Activated T-cell treated with anti-CD3 and anti-CD28 coated beads, Interleukin-2, amount 50 U/mL, for 24 hours (primary cell): Measurements from ENCODE around the gene TBKBP1.

Experiments
- DNase-seq: peaks from one replicate; pipeline ENCODE4 v3.0.0-alpha.2; 2020
- H3K27ac Mint-ChIP-seq: 2 replicates; pipeline ENCODE4 v1.8.0; 2020; ENCODE audit warnings: mild to moderate bottlenecking, mixed read lengths
- H3K27me3 Mint-ChIP-seq: 2 replicates; pipeline ENCODE4 v1.8.0; 2020; ENCODE audit warnings: mixed read lengths
- H3K36me3 Mint-ChIP-seq: 2 replicates; pipeline ENCODE4 v1.8.0; 2020; ENCODE audit warnings: low read depth, mixed read lengths
- H3K4me1 Mint-ChIP-seq: 2 replicates; pipeline ENCODE4 v1.8.0; 2020; ENCODE audit warnings: low read depth, mixed read lengths
- H3K4me3 Mint-ChIP-seq: 2 replicates; pipeline ENCODE4 v1.8.0; 2020; ENCODE audit warnings: mild to moderate bottlenecking, moderate library complexity, mixed read lengths
- H3K9me3 Mint-ChIP-seq: 2 replicates; pipeline ENCODE4 v1.8.0; 2020; ENCODE audit warnings: mixed read lengths

TBKBP1 gene

GRCh38 chr17:47699536-47699840, 5.5 kb downstream of the TBKBP1 start:
- H3K36me3 Mint-ChIP-seq = peaks cover 63% of the 10 kb centered on the region
- no peak for DNase-seq
- peaks cover 85% of the 10 kb centered on the region for H3K4me1 Mint-ChIP-seq
- no peaks in the 10 kb centered on the region for H3K9me3 Mint-ChIP-seq
- no peaks in the 10 kb centered on the region for H3K27me3 Mint-ChIP-seq
- no peak overlapping the region for H3K4me3 Mint-ChIP-seq
- peak overlapping the region; percentile 79 for H3K27ac Mint-ChIP-seq

- H3K4me1 Mint-ChIP-seq = peaks cover 87% of the 10 kb centered on the region
- H3K27me3 Mint-ChIP-seq = no peaks in the 10 kb centered on the region
- H3K4me3 Mint-ChIP-seq = peak overlapping the region; percentile 59
- DNase-seq = no peak
- H3K9me3 Mint-ChIP-seq = no peaks in the 10 kb centered on the region
- peak overlapping the region; percentile 92 for H3K27ac Mint-ChIP-seq
- peaks cover 65% of the 10 kb centered on the region for H3K36me3 Mint-ChIP-seq
Measured at GRCh38 chr17:47700471-47701449, 6.8 kb downstream of the TBKBP1 start.

GRCh38 chr17:47701608-47702007, 7.6 kb downstream of the TBKBP1 start:
- peaks cover 59% of the 10 kb centered on the region for H3K36me3 Mint-ChIP-seq
- no peaks in the 10 kb centered on the region for H3K27me3 Mint-ChIP-seq
- H3K4me3 Mint-ChIP-seq = peak overlapping the region; percentile 59

GRCh38 chr17:47702391-47702995, 8.5 kb downstream of the TBKBP1 start:
- peak overlapping the region; percentile 95 for H3K27ac Mint-ChIP-seq
- peak; percentile 39 for DNase-seq
- peaks cover 57% of the 10 kb centered on the region for H3K36me3 Mint-ChIP-seq
- H3K9me3 Mint-ChIP-seq = no peaks in the 10 kb centered on the region
- H3K4me1 Mint-ChIP-seq = peaks cover 89% of the 10 kb centered on the region
- peak overlapping the region; percentile 55 for H3K4me3 Mint-ChIP-seq
- H3K27me3 Mint-ChIP-seq = no peaks in the 10 kb centered on the region

More at GRCh38 chr17:47701608-47702007, 7.6 kb downstream of the TBKBP1 start:
- peak overlapping the region; percentile 92 for H3K27ac Mint-ChIP-seq
- peaks cover 88% of the 10 kb centered on the region for H3K4me1 Mint-ChIP-seq
- H3K9me3 Mint-ChIP-seq = no peaks in the 10 kb centered on the region
- DNase-seq = no peak

GRCh38 chr17:47703191-47703591, 9.2 kb downstream of the TBKBP1 start:
- Mint-ChIP-seq H3K9me3 (no peaks in the 10 kb centered on the region), H3K27ac (peak overlapping the region; percentile 95), H3K27me3 (no peaks in the 10 kb centered on the region), H3K36me3 (peaks cover 58% of the 10 kb centered on the region), H3K4me3 (peak overlapping the region; percentile 67), H3K4me1 (peaks cover 91% of the 10 kb centered on the region)
- peak; percentile 75 for DNase-seq

- DNase-seq = no peak
- peak overlapping the region; percentile 67 for H3K4me3 Mint-ChIP-seq
- H3K27me3 Mint-ChIP-seq = no peaks in the 10 kb centered on the region
- peaks cover 55% of the 10 kb centered on the region for H3K36me3 Mint-ChIP-seq
- H3K27ac Mint-ChIP-seq = peak overlapping the region; percentile 95
- H3K9me3 Mint-ChIP-seq = no peaks in the 10 kb centered on the region
- peaks cover 88% of the 10 kb centered on the region for H3K4me1 Mint-ChIP-seq
Measured at GRCh38 chr17:47703671-47704070, 9.7 kb downstream of the TBKBP1 start.

- peaks cover 53% of the 10 kb centered on the region for H3K36me3 Mint-ChIP-seq
- H3K9me3 Mint-ChIP-seq = no peaks in the 10 kb centered on the region
- no peaks in the 10 kb centered on the region for H3K27me3 Mint-ChIP-seq
- peaks cover 83% of the 10 kb centered on the region for H3K4me1 Mint-ChIP-seq
- peak; percentile 54 for DNase-seq
- peak overlapping the region; percentile 95 for H3K27ac Mint-ChIP-seq
- H3K4me3 Mint-ChIP-seq = peak overlapping the region; percentile 67
Measured at GRCh38 chr17:47704116-47704515, 10.2 kb downstream of the TBKBP1 start.

GRCh38 chr17:47704736-47705135, 10.8 kb downstream of the TBKBP1 start:
- H3K4me1 Mint-ChIP-seq = peaks cover 81% of the 10 kb centered on the region
- peak overlapping the region; percentile 67 for H3K4me3 Mint-ChIP-seq
- H3K27ac Mint-ChIP-seq = peak overlapping the region; percentile 95
- peaks cover 54% of the 10 kb centered on the region for H3K36me3 Mint-ChIP-seq
- H3K9me3 Mint-ChIP-seq = no peaks in the 10 kb centered on the region
- no peaks in the 10 kb centered on the region for H3K27me3 Mint-ChIP-seq
- DNase-seq = no peak

- Mint-ChIP-seq H3K4me3 (peak overlapping the region; percentile 67), H3K4me1 (peaks cover 82% of the 10 kb centered on the region), H3K27ac (peak overlapping the region; percentile 95), H3K9me3 (no peaks in the 10 kb centered on the region), H3K27me3 (no peaks in the 10 kb centered on the region), H3K36me3 (peaks cover 58% of the 10 kb centered on the region)
- DNase-seq = peak; percentile 78
Measured at GRCh38 chr17:47705536-47706530, 11.9 kb downstream of the TBKBP1 start.

GRCh38 chr17:47707056-47707804, 13.3 kb downstream of the TBKBP1 start:
- H3K9me3 Mint-ChIP-seq = no peaks in the 10 kb centered on the region
- H3K27ac Mint-ChIP-seq = peak overlapping the region; percentile 95
- H3K4me1 Mint-ChIP-seq = peaks cover 82% of the 10 kb centered on the region
- H3K36me3 Mint-ChIP-seq = peaks cover 53% of the 10 kb centered on the region
- DNase-seq = no peak
- H3K27me3 Mint-ChIP-seq = no peaks in the 10 kb centered on the region
- H3K4me3 Mint-ChIP-seq = no peak overlapping the region

GRCh38 chr17:47707884-47708283, 13.9 kb downstream of the TBKBP1 start:
- H3K9me3 Mint-ChIP-seq = no peaks in the 10 kb centered on the region
- peaks cover 82% of the 10 kb centered on the region for H3K4me1 Mint-ChIP-seq
- no peaks in the 10 kb centered on the region for H3K27me3 Mint-ChIP-seq
- no peak overlapping the region for H3K4me3 Mint-ChIP-seq
- peak overlapping the region; percentile 95 for H3K27ac Mint-ChIP-seq
- peaks cover 49% of the 10 kb centered on the region for H3K36me3 Mint-ChIP-seq
- no peak for DNase-seq

- Mint-ChIP-seq H3K27ac (no peak overlapping the region), H3K9me3 (no peaks in the 10 kb centered on the region), H3K36me3 (peaks cover 49% of the 10 kb centered on the region), H3K4me1 (peaks cover 82% of the 10 kb centered on the region), H3K4me3 (no peak overlapping the region), H3K27me3 (no peaks in the 10 kb centered on the region)
- DNase-seq = no peak
Measured at GRCh38 chr17:47708312-47708863, 14.4 kb downstream of the TBKBP1 start.

- H3K4me1 Mint-ChIP-seq = peaks cover 81% of the 10 kb centered on the region
- H3K36me3 Mint-ChIP-seq = peaks cover 43% of the 10 kb centered on the region
- no peak overlapping the region for H3K27ac Mint-ChIP-seq
- H3K9me3 Mint-ChIP-seq = no peaks in the 10 kb centered on the region
- DNase-seq = no peak
- H3K27me3 Mint-ChIP-seq = no peaks in the 10 kb centered on the region
- no peak overlapping the region for H3K4me3 Mint-ChIP-seq
Measured at GRCh38 chr17:47708864-47709541, 15.0 kb downstream of the TBKBP1 start.
